Measurements from ENCODE around the gene GLIS1. TPM values are rescaled to one million over a fixed set of nuclear protein-coding genes. Genes with fewer than 3 reads are reported as not detected.

The GLIS1 gene
- total RNA-seq, 2 donors from 2014 or later = 0.25 to 0.34 TPM

DNA sequence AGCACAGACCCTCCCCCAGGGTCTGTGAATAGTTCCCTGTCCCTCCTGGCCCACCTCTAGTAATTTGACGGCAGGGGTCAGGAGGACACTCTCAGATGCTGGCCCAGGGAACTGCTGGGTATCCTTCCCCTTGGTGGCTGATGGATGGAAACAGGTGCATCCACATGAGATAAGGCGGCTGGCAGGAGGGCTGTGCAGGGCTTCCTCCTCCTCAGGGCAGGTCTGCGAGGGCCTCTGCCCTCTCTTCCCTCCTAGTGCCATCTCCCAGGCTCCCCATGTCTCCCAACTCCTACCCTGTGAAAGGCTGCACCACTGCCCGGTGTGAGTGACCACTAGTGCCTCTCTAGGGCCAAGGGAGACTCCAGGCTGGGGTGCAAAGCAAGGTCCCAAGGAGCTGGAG is 123.9 kb downstream of the GLIS1 start:
- peak in 1 of 2 donors; percentile 10 for DNase-seq
- intact Hi-C loops (cut with DNase I, micrococcal nuclease) = no loop called here

DNA sequence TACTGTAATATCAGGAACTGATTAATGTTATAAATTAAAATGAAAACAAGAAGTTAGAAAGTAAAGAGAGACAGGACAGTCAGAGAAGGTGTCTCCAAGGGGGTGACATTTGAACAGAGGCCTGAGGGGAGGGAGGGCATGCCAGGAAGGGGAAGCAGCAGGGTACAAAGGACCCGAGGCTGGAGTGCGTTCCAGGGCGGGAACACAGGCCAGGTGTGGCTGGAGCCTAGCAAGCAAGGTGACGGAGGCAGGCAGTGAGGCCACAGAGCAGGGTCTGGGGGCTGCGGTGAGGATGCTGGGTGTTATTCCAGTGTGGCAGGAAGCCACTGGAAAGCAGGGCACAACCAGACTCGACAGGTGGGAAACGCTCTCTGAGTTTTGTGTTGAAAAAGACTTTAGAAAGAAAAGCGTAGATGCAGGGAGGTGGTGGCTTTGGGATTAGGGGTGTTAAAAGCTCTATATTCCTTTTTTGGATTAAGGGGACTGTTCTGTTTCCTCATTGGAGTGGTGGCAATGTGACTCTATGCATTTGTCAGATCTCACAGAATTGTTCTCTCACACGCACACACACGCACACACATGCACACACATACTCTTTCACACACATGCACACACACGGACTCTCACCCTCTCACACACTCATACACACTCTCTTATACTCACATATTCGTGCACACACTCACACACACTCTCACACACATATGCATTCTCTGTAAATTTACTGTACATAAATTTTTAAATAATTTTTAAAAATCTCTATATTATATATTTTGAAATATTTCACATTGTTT is 124.5 kb downstream of the GLIS1 start:
- intact Hi-C loops (cut with DNase I, micrococcal nuclease) = no loop called here
- peak in 1 of 2 donors; percentile 12 for DNase-seq
- ATAC-seq = no peak

More for the DNA sequence above, 123.9 kb downstream of the GLIS1 start:
- ATAC-seq = no peak

DNA sequence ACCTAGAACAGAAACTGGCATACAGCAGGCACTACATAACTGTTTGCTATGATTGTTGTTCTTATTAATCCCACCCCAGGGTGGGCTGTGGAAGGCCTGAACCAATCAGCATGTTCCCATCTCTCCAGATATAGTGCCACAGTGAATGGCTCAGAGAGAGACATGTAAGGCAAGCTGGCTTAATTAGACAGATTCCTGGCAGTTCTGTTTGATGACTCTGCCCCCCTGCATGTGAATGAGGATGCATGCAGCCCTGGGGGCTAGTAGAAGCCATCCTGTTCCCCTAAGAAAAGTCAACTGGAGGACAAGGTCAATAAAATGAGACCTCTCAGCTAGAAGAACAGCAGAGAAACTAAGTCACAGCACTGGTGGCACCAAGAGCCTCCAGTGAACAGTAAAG is 130.3 kb downstream of the GLIS1 start:
- ATAC-seq = no peak
- intact Hi-C loops (cut with DNase I, micrococcal nuclease) = no loop called here
- DNase-seq = no peak

DNA sequence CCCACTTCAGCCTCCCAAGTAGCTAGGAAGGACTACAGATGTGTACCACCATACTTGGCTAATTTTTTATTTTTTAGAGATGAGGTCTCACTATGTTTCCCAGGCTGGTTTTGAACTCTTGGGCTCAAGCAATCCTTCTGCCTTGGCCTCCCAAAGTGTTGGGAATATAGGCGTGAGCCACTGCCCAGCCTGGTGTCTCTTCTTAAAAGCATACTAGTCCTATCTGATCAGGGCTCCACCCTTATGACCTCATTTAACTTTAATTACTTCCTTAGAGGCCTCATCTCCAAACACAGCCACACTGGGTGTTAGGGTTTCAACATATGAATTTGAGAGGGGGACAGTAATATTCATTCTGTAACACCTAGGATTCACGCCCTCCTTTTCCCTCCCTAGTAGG is 130.9 kb downstream of the GLIS1 start:
- ATAC-seq (no peak), DNase-seq (peak in 1 of 2 donors; percentile 1)
- intact Hi-C loops (cut with DNase I, micrococcal nuclease) = no loop called here

DNA sequence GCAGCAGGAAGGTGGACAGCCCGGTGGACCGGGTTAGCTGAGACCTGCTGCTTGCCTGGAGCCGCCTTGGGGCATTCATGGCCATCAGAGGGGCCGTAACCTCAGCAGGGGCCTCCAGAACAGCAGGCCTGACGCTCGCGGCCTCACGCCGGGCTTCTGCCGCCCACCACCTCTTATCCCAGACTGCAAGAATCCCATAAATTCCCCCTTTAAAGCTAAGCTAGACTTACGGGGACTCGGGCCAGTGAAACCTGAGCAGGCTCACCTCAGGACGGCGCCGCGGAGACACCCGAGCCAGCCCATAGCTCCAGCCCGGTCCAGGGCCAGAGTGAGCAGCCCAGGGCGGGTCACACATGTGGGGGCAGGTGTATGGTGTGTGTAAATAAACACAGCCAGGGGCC is 132.3 kb downstream of the GLIS1 start:
- intact Hi-C loops (cut with DNase I, micrococcal nuclease) = no loop called here
- DNase-seq (peak in 1 of 2 donors; percentile 10), ATAC-seq (no peak)

- ATAC-seq (no peak), DNase-seq (peak in 1 of 2 donors; percentile 18)
- intact Hi-C loops (cut with DNase I, micrococcal nuclease) = no loop called here
These were observed 132.8 kb downstream of the GLIS1 start for GRCh38 chr1:53606197-53606596.

DNA sequence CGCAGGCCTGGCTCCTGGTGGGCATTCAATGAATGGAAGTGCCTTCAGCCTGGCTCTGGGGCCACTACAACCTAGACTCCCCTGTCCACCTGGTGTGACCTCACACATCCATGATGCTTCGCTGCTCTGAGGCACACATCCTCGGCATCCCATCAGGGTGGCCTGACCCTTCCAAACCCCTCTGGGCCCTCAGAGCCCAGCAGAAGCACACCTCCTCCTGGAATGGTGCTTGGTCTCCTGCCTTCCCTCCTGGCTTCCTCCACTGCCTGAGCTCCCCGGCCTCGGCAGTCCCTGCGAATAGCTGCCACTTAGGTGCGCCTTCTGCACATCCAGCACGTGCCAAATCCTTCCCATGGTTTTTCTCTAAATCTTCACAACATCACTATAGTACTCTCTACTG is 133.8 kb downstream of the GLIS1 start:
- intact Hi-C loops (cut with DNase I, micrococcal nuclease) = no loop called here
- DNase-seq (no peak), ATAC-seq (no peak)

- intact Hi-C loops (cut with DNase I, micrococcal nuclease) = no loop called here
- ATAC-seq (no peak), DNase-seq (no peak)
These were observed 134.6 kb downstream of the GLIS1 start for GRCh38 chr1:53604291-53604919.

DNA sequence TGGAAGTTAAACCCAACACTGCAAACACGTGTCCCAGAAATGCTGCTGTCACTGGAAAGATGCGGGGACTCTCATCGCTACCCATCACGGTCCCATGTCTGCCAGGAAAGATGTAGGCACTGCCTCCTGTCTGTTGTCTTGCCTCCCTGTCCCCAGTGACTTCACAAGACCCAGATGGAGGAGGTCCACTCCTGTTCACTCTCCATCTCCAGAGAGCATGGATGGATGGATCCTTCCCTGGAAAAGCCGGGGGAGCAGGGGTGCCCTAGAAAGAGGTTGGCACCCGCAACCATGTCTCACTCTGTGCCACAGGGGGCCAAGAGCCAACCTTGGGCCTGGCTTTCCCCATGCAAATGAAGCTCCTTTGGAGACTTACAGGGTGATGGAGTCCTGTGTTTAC is 135.5 kb downstream of the GLIS1 start:
- intact Hi-C loops (cut with DNase I, micrococcal nuclease) = no loop called here
- ATAC-seq (no peak), DNase-seq (no peak)

GRCh38 chr1:53601867-53602775 is 136.8 kb downstream of the GLIS1 start:
- DNase-seq = no peak
- no peak for ATAC-seq
- intact Hi-C loops (cut with DNase I, micrococcal nuclease) = no loop called here

GRCh38 chr1:53601031-53601745 is 137.8 kb downstream of the GLIS1 start:
- ATAC-seq = no peak
- intact Hi-C loops (cut with DNase I, micrococcal nuclease) = no loop called here
- no peak for DNase-seq

- intact Hi-C loops (cut with DNase I, micrococcal nuclease) = no loop called here
- DNase-seq (no peak), ATAC-seq (no peak)
These were observed 138.4 kb downstream of the GLIS1 start for GRCh38 chr1:53600561-53600960.

- intact Hi-C loops (cut with DNase I, micrococcal nuclease) = no loop called here
- ATAC-seq (no peak), DNase-seq (no peak)
These were observed 139.0 kb downstream of the GLIS1 start for GRCh38 chr1:53600001-53600400.

GRCh38 chr1:53599481-53599880 is 139.5 kb downstream of the GLIS1 start:
- intact Hi-C loops (cut with DNase I, micrococcal nuclease) = no loop called here
- no peak for ATAC-seq
- no peak for DNase-seq

- no peak for DNase-seq
- intact Hi-C loops (cut with DNase I, micrococcal nuclease) = no loop called here
- ATAC-seq = no peak
These were observed 140.0 kb downstream of the GLIS1 start for GRCh38 chr1:53598966-53599365.

DNA sequence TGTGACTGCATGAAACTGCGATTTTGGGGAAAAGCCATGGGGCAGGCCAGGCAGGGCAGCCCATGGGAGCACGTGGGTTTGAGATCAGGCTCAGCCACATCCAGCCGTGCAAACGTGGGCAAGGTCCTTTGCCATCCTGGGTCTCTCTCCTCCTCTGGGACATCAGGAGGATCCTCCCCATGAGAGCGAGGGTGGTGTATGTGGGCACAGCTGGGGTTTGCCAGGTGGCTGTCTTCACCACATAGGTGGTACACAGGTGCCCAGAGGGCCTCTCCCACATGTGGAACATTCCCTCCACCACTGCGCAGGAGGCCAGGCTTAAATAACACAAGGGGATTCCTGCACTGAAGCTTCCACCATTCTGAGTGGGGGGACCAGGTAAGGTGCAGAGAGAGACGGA is 143.1 kb downstream of the GLIS1 start:
- DNase-seq (no peak), ATAC-seq (no peak)
- intact Hi-C loops (cut with DNase I, micrococcal nuclease) = no loop called here

DNA sequence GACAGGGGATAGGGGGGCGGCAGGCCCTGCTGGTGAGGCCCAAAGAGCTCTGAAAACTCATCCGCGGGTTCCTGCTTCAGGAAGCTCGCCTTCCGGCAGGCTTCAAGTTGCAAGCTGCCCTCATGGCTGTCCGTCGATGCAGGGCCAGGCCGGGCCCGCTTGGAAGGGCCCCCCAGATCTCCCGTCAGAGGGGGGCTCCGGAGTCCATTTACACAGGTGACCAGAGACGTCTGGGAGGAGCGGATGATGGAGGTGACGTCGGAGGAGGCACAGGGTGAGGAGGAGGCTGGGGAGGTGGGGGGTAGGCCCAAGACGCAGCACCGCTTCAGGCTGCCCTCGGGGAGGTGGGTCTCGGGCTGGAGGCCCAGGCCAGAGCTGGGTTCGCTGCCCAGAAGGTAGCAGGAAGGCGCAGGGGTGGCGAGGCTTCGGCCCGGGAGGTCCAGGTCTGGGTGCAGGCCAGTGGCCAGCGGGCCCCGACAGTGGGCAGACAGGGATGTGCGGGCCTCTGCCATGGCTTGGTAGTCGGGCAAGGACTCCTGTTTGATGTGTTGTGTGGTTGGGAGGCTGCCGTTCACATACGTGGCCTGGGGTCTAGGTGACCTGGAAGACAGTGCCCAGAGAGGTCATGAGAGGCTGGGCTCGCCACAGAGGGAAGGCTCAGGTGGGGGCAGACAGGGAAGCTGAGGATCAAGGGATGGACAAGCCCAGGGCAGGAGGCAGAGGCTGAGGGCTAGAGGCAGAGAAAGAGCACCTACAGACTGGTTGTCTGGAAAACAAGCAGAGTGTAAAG is 144.4 kb downstream of the GLIS1 start:
- intact Hi-C loops (cut with DNase I, micrococcal nuclease) = no loop called here

DNA sequence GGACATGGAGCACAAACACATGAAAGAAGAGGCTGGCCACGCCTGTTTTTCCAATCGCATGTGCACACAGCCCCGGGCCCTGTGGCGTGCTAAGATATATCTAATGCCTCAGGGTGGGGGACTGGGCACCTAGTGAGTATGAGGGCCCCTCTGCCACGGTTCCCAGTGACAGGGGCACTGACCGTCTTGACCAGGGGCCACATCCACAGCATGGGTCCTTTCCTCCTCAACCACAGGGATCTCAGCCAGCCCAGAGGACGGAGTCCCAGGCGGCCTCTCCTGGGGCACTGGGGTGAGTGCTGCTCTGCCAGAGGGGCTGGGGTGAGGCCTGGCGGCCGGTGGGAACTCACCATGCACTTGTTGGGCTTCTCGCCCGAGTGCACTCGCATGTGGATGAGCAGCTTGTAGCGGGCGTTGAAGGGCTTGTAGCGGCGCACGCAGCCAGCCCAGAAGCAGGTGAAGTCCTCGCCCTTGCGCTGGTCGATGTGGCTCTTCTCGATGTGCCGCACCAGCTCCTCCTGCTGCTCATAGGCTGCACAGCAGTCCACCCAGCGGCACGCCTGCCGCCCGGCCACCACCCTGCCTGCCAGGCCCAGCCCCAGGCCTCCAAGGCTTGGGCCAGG is 145.1 kb downstream of the GLIS1 start:
- intact Hi-C loops (cut with DNase I, micrococcal nuclease) = no loop called here
- DNase-seq = peak in 1 of 2 donors; percentile 51
- ATAC-seq = peak; percentile 92

More for the DNA sequence above, 144.4 kb downstream of the GLIS1 start:
- ATAC-seq = no peak
- no peak for DNase-seq
